ENCODE measurements around the gene HTR3A.
"Not testable (repeated sequence)": the region's sequence is repeated elsewhere in the genome, so short reads cannot be mapped to it uniquely, and the experiment has no call there.

HTR3A gene

DNA sequence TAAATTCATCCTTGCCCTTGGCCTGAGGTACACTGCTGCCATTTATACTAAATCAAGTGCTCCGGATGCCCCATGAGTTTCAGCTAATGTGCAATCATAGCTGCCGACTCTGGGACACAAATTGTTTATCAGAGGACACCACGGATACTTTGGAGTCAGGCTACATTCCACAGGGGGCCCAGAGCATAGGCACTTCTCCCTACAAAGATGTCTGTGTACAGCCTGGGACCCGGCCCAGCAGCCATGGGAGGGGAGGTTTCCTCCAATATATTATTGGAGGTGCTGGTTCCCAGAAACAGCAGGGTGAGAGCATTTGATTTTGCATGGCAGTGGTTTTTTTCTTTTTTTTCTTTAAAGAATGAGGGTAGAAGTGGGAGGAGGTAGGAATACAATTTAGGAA lies 39.0 kb upstream of the HTR3A start:
- H3K9me3 ChIP-seq = no peaks in the 10 kb centered on the region
- H3K27me3 ChIP-seq = no peaks in the 10 kb centered on the region
- no peak for DNase-seq
- H3K4me3 ChIP-seq (ENCODE audit: low read depth, low read length) = no peak overlapping the region
- no peaks in the 10 kb centered on the region for H3K4me1 ChIP-seq
- no peaks in the 10 kb centered on the region for H3K36me3 ChIP-seq
- TF ChIP-seq, protein P1, sequence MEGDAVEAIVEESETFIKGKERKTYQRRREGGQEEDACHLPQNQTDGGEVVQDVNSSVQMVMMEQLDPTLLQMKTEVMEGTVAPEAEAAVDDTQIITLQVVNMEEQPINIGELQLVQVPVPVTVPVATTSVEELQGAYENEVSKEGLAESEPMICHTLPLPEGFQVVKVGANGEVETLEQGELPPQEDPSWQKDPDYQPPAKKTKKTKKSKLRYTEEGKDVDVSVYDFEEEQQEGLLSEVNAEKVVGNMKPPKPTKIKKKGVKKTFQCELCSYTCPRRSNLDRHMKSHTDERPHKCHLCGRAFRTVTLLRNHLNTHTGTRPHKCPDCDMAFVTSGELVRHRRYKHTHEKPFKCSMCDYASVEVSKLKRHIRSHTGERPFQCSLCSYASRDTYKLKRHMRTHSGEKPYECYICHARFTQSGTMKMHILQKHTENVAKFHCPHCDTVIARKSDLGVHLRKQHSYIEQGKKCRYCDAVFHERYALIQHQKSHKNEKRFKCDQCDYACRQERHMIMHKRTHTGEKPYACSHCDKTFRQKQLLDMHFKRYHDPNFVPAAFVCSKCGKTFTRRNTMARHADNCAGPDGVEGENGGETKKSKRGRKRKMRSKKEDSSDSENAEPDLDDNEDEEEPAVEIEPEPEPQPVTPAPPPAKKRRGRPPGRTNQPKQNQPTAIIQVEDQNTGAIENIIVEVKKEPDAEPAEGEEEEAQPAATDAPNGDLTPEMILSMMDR (IDR thresholded peaks at IDR 0.05; ENCODE audit: low read depth, low read length) = no peak

DNA sequence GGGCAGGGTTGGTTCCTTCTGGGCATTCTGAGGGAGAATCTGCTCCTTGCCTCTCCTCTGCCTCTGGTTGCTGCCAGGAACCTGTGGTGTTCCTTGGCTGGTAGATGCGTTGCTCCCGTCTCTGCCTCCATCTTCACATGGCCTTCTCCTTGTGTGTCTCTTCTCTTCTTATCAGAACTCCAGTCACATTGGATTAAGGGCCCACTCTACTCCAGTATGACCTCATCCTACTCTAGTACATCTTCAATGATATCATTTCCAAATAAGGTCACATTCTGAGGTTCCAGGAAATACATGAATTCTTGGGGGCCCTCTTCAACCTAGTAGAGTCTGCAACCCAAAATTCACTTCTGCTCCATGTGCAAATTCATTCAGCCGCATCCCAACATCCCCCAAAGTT lies 37.0 kb upstream of the HTR3A start:
- DNase-seq = no peak
- no peaks in the 10 kb centered on the region for H3K9me3 ChIP-seq
- H3K4me1 ChIP-seq = no peaks in the 10 kb centered on the region
- no peak overlapping the region for H3K4me3 ChIP-seq (ENCODE audit: low read depth, low read length)
- H3K36me3 ChIP-seq = no peaks in the 10 kb centered on the region
- TF ChIP-seq, protein P1 (IDR thresholded peaks at IDR 0.05; ENCODE audit: low read depth, low read length) = no peak
- H3K27me3 ChIP-seq = no peaks in the 10 kb centered on the region

DNA sequence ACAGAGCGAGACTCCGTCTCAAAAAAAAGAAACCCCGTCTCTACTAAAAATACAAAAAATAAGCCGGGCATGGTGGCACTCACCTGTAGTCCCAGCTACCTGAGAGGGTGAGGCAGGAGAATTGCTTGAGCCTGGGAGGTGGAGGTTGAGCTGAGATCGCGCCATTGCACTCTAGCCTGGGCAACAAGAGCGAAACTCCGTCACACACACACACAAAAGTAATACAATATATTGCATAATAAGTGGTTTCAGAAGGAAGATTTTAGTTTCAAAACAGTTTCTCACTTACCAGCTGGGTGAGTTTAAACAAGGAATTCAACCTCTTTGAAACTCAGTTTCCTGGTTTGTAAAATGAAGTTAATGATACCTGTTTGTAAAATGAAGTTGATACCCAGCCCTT lies 32.7 kb upstream of the HTR3A start:
- DNase-seq = no peak
- no peaks in the 10 kb centered on the region for H3K36me3 ChIP-seq
- TF ChIP-seq, protein P1 (IDR thresholded peaks at IDR 0.05; ENCODE audit: low read depth, low read length) = no peak

DNA sequence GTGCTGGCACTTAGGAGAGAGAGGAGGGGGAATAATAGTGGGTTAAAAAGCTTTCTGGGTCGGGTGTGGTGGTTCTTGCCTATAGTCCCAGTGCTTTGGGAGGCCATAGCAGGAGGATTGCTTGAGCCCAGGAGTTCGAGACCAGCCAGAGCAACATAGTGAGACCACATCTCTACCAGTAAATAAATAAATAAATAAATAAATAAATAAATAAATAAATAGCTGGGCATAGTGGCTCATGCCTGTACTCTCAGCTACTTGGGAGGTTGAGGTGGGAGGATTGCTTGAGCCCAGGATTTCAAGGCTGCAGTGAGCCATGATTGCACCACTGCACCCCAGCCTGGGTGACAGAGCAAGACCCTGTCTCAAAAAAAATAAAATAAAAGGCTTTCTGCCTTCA lies 28.7 kb upstream of the HTR3A start:
- not testable (repeated sequence) for H3K27me3 ChIP-seq; H3K4me3 ChIP-seq (ENCODE audit: low read depth, low read length); DNase-seq; H3K9me3 ChIP-seq; H3K4me1 ChIP-seq; H3K36me3 ChIP-seq

More for the DNA sequence above, 32.7 kb upstream of the HTR3A start:
- H3K9me3 ChIP-seq = no peaks in the 10 kb centered on the region
- no peaks in the 10 kb centered on the region for H3K4me1 ChIP-seq
- H3K4me3 ChIP-seq (ENCODE audit: low read depth, low read length) = no peak overlapping the region
- H3K27me3 ChIP-seq = no peaks in the 10 kb centered on the region

DNA sequence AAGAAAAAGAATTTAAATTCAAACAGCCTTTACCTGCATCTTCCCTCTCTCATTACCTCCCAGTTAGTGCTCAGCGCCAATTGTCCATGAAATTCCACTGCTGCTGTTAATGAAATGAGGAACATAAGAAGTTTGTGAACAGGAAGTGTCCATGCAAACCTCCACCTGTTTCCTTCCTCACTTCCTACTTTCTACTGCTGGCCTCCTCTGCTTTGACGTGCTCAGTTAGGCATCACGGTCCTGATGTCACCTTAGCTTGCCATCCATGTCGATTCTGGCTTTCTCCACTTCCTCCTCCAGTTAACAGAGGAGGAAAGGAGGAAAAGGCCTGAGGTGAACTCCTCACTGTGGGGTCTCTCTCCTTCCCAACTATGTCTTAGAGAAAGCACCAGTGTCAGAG lies 26.9 kb upstream of the HTR3A start:
- DNase-seq = no peak
- Histone ChIP-seq H3K9me3 (no peaks in the 10 kb centered on the region), H3K36me3 (no peaks in the 10 kb centered on the region), H3K27me3 (no peaks in the 10 kb centered on the region), H3K4me1 (peaks cover 11% of the 10 kb centered on the region), H3K4me3 (ENCODE audit: low read depth, low read length) (no peak overlapping the region)
- TF ChIP-seq, protein P1 (IDR thresholded peaks at IDR 0.05; ENCODE audit: low read depth, low read length) = no peak

DNA sequence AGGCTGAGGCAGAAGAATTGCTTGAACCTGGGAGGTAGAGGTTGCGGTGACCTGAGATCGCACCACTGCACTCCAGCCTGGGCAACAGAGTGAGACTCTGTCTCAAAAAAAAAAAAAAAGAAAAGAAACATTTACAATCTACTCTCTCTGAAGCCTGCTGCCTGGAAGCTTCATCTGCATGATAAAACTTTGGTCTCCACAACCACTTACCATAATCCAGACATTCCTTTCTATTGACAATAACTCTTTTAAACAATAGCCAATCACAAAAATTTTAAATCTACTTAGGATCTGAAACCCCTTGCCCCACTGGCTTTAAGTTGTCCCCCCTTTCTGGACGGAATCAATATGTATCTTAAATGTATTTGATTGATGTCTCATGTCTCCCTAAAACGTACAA lies 25.0 kb upstream of the HTR3A start:
- TF ChIP-seq, protein P1 (IDR thresholded peaks at IDR 0.05; ENCODE audit: low read depth, low read length) = no peak
- Histone ChIP-seq H3K4me3 (ENCODE audit: low read depth, low read length) (no peak overlapping the region), H3K36me3 (no peaks in the 10 kb centered on the region), H3K9me3 (no peaks in the 10 kb centered on the region), H3K4me1 (peaks cover 11% of the 10 kb centered on the region), H3K27me3 (no peaks in the 10 kb centered on the region)
- DNase-seq = no peak

DNA sequence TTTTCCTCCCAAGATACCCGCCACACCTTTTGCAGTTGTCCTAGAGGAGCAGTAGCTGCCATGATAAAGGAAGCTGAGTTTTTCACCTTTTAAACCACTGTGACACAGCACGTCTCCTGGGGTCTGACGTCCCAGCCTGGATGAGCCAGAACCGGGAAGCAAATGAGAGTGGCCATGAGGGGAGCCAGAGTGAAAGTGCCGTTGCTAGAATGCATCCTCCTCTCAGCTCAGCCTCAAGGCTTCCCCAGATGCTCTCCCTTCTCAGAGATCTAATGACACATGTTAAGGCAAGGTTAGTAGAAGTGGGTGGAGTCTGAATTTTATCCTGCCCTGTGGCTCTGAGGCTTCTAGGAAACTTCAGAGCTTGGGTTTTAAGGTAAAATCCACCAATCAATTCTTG lies 23.4 kb upstream of the HTR3A start:
- TF ChIP-seq, protein P1 (IDR thresholded peaks at IDR 0.05; ENCODE audit: low read depth, low read length) = no peak; the same call in 1 of the 2 replicates
- Histone ChIP-seq H3K4me1 (peaks cover 11% of the 10 kb centered on the region), H3K4me3 (ENCODE audit: low read depth, low read length) (peak overlapping the region; percentile 51), H3K36me3 (no peaks in the 10 kb centered on the region), H3K27me3 (no peaks in the 10 kb centered on the region), H3K9me3 (no peaks in the 10 kb centered on the region)
- DNase-seq = no peak
